ENCODE measurements around the gene AHNAK.
"Not testable (repeated sequence)": the region's sequence is repeated elsewhere in the genome, so short reads cannot be mapped to it uniquely, and the experiment has no call there.

AHNAK gene

GRCh38 chr11:62532096-62532495 is 14.5 kb downstream of the AHNAK start:
- no peak for DNase-seq (ENCODE audit: low read depth in 2 of 2)

- no peak for DNase-seq (ENCODE audit: low read depth in 2 of 2)
Observed at GRCh38 chr11:62516736-62517371, 29.8 kb downstream of the AHNAK start.

GRCh38 chr11:62514151-62514550 is 32.5 kb downstream of the AHNAK start:
- DNase-seq (ENCODE audit: low read depth in 2 of 2): no peak

- DNase-seq (ENCODE audit: low read depth in 2 of 2): no peak
Observed at GRCh38 chr11:62513626-62514025, 33.0 kb downstream of the AHNAK start.

GRCh38 chr11:62512961-62513360 is 33.6 kb downstream of the AHNAK start:
- DNase-seq (ENCODE audit: low read depth in 2 of 2): no peak

- DNase-seq (ENCODE audit: low read depth in 2 of 2): no peak
Observed at GRCh38 chr11:62508336-62509058, 38.1 kb downstream of the AHNAK start.

- no peak for DNase-seq (ENCODE audit: low read depth in 2 of 2)
Observed at GRCh38 chr11:62507125-62507422, 39.5 kb downstream of the AHNAK start.

GRCh38 chr11:62506413-62507124 is 40.0 kb downstream of the AHNAK start:
- DNase-seq (ENCODE audit: low read depth in 2 of 2): no peak

GRCh38 chr11:62505440-62506091 is 41.0 kb downstream of the AHNAK start:
- DNase-seq (ENCODE audit: low read depth in 2 of 2): no peak

GRCh38 chr11:62505059-62505439 is 41.6 kb downstream of the AHNAK start:
- DNase-seq (ENCODE audit: low read depth in 2 of 2): no peak

- DNase-seq (ENCODE audit: low read depth in 2 of 2): no peak
Observed at GRCh38 chr11:62504158-62504973, 42.2 kb downstream of the AHNAK start.

- DNase-seq (ENCODE audit: low read depth in 2 of 2): no peak
Observed at GRCh38 chr11:62502030-62502730, 44.4 kb downstream of the AHNAK start.

GRCh38 chr11:62501432-62501891 is 45.1 kb downstream of the AHNAK start:
- no peak for DNase-seq (ENCODE audit: low read depth in 2 of 2)

GRCh38 chr11:62500650-62501030 is 46.0 kb downstream of the AHNAK start:
- no peak for DNase-seq (ENCODE audit: low read depth in 2 of 2)

- no peak for DNase-seq (ENCODE audit: low read depth in 2 of 2)
Observed at GRCh38 chr11:62499944-62500649, 46.5 kb downstream of the AHNAK start.

- not testable (repeated sequence) for DNase-seq (ENCODE audit: low read depth in 2 of 2)
Observed at GRCh38 chr11:62499311-62499943, 47.2 kb downstream of the AHNAK start.

- DNase-seq (ENCODE audit: low read depth in 2 of 2): no peak
Observed at GRCh38 chr11:62498492-62499286, 47.9 kb downstream of the AHNAK start.

- DNase-seq (ENCODE audit: low read depth in 2 of 2): no peak
Observed at GRCh38 chr11:62498031-62498430, 48.6 kb downstream of the AHNAK start.
